Stimulated activated CD8-positive, alpha-beta memory T cell treated with anti-CD3 and anti-CD28 coated beads, Interleukin-12 subunit alpha, Interleukin-12 subunit beta, amount 100 ng/mL, for 4 hours (primary cell): ENCODE results near the gene NR6A1.

Source experiments
- DNase-seq: peaks from one replicate; pipeline ENCODE4 v3.0.0-alpha.2; 2020; ENCODE audit warnings: low read depth

Gene NR6A1

DNA sequence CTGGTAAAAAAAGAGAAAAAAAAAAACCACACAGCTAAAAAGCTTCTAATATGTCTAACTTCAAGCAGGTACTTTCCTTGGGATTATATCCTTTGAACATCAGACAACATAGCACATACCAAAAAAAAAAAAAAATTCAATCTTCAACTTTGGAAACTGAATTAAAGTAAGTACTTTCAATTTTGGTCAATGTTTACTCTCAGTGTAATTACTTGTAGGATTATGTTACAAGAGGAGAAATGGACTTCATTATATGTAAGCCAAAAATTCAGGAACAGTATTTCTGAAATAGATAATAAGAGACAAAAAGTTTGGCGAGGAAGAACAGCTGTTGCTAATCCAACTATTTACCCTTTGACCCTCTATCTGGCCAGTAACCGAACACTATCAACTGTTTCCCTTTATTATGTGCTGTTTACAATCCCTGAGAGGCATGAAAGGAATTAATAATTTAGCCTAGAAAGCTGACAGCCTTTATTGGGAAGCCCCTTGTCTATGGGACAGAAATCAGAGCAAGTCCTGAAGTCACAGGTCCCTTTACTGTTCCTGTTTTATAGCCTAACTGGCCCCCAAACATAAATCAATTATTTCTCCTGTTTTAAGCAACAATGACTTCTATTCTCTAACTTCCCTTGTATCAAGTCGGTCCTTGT is 46.6 kb downstream of the NR6A1 start:
- no peak for DNase-seq

DNA sequence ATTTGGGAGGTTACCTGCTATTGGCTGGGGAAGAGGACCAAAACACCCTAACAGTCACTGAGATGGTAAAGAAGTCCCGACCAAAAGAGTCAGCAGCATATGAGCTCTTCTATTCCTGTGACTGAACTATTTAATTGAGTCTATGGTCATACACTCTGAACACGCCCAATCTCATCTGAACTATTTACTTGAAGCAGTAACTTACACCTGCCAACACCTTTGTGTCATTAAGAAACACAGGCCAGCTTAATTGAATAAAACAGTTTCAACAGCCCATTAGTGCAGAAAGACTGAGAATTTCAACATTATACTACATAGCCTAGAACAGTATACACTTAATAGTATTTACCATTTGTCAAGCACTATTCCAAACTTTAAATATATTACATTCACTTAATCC is 47.8 kb downstream of the NR6A1 start:
- DNase-seq: no peak

DNA sequence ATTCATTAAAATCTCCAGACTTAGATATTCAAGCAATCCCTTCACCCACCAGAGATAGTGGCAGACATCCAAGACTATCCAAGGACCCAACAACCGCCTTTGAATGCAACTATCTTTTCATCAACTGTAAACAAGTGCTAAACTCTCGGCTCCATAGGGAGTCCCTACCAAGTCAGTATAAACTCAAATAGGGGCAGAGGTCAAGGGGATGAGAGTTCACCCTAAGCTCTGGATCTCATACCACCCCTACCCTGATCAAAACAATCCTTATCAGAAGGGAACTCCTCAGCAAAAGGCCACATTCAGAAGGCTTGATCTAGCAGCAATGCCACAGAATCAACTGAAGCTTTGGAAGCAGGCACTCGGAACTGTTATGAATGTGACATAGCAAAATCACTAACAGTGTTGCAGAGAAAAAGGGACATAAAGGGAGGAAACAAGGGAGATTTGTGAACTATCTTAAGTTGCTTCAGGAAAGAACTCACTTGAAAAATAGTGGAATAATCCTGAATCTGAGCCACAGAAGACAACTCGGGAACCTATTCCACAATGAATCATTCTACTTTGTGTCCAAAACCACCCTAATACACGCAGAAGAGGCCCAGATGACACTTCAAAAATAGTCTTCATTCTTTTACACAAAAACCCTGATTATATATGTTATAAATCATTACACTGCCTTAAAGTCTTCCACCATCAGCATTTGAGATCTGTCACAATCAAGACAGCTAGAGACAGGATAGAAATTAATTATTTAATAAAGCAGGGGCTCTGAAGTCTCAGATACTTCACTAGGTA is 49.8 kb downstream of the NR6A1 start:
- DNase-seq: no peak

DNA sequence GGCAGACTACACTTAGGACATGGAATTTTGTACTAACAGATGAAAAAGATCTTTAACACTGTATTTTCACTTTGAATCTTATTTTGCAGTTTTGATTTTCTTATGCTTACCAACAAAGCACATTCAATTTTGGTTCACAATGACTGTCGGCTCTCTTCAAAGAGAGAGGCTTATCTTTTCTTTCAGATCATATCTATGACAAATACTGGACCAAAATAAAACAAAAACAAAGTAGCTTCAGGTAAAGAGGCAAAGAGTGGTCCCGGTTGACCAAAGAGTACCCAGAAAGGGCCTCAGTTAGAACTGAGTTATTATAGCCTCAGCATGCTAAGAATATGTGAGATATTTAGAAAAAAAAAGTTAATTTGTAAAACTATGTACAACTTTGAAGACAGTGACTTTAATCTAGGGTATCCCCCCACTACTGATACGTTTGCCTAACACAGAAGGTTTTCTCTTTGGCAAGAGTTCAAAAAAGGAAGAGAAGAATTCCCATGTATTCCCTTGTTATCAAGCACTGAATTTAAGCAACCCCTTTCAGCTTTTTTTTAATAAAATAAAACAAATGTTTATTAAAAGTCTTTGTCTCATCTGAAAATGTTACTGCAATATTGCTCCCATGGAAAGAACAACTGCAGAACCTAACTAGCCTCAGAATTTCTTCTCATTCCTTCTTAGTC is 50.5 kb downstream of the NR6A1 start:
- no peak for DNase-seq

DNA sequence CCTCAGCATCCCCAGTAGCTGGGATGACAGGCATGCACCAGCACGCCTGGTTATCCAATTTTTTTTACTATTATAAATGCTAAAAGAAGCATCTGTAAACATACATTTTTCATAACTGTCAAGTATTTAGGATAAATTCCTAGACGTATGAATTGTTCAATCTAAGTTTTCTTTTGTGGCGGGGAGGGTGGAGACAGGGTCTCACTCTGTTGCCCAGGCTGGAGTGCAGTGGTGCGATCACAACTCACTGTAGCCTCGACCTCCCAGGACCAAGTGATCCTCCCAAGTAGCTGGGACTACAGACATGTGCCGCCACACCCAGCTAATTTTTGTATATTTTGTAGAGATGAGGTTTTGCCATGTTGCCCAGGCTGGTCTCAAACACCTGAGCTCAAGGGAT is 52.2 kb downstream of the NR6A1 start:
- DNase-seq: no peak

DNA sequence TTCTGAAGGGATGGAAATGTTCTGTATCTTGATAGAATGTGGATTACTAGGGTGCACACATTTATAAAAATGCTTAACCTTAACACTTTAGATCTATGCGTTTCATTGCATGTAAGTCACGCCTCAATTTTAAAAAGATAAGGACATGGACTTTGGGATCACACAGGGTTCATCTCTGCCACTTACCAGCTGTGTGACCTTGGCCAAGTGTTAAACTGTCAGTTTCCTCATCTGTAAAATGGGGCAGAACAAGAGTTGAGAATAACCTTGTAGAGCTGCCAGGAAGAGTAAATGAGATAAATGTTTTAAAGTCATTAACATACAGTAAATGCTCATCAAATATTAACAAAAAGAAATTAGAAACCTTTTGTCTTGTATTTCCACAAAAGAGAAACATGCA is 53.5 kb downstream of the NR6A1 start:
- DNase-seq: no peak

DNA sequence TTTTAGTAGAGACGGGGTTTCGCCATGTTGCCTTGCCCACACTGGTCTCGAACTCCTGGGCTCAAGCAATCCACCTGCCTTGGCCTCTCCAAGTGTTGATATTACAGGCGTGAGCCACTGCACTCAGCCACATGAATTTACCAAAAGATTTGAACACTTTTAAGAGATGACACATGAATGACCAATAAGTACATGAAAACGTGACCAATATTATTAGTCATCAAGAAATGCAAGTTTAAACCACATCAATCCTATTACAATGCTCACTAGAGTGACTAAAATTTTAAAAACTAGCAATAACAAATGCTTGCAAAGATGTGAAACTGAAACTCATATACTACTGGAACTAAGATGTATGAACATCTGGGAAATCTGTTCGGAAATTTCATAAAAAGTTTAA is 54.3 kb downstream of the NR6A1 start:
- DNase-seq: no peak

DNA sequence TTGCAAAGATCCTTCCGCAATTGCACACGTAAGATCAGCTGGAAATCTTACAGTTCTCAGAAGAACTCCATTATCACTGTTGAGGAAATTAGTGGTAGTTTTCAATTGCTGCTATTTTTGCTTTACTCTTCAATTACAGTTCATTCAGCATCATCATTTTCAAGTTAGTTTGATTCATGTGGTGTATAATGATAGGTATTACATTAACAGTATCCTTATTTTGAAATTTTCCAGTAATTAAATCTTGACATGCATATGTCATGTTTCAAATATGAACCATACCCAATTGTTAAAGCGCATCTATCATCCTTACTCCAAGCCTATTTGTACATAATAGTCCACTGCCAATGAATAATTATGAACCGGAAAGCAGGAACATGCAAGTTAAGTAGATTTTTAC is 60.3 kb downstream of the NR6A1 start:
- DNase-seq: no peak

DNA sequence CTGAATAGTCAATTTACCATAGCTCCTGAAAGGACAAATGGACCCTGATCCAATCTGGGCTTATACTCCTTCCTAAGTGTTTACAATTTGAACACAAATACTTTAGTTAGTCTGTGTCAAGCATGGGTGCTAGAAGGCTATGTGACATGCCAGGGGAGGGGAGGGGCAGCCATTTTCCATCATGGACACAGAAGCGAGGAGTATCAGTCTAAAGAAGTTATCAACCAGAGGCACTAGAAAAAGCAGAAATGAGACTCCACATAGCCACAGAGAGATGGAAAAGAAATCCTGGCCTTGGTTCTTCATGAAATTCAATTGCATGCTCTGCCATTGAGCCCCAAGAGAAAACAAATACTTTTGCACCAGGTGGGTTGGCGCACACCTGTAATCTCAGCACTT is 61.8 kb downstream of the NR6A1 start:
- DNase-seq: no peak

DNA sequence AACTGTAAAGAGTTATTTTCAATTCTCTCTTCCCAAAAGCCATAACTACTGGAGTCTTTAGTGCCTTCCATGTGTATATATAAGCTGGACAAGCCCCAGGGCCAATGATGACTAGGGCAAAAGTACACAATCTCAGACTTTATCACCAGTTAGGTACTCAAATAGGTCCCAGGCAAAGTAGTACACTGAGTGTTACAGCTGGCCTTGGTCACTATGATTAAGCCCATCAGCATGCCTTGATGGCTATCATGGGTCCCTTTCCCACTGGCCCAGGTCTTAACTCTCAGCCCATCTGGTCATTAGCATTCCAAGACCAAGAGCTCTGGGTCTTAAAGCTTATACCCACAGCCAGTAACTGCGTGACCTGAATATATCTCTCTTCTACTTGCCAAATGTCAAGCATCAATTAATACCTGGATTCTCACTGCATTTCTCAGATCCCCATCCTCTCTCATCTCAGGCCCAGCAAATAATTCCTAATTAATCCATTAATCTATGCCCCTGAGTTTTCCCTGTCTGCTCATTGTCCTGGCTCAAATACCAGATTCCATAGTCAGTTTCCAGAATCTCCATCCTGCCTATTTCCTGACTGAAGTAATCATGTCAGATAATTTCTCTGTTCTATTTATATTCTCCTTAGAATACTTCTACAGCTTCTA is 62.3 kb downstream of the NR6A1 start:
- no peak for DNase-seq

DNA sequence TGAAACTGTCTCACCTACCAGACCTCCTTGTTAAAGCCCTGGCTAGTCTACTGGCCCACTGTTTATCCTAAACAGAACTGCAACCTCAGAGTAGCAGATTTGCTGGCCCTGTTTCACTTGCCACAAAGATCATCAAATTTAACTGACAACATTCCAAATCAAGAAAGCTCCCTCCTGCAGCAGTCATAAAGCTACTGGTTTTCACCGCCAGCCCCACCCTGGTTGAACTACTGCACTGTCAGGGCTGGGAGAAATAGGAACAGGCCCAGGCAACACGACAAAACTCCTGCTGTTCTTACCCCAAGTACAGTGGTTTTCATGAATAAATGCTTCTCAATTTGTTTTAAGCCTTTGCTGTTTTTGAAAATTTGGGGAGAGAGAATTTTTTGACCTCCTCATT is 63.0 kb downstream of the NR6A1 start:
- no peak for DNase-seq

DNA sequence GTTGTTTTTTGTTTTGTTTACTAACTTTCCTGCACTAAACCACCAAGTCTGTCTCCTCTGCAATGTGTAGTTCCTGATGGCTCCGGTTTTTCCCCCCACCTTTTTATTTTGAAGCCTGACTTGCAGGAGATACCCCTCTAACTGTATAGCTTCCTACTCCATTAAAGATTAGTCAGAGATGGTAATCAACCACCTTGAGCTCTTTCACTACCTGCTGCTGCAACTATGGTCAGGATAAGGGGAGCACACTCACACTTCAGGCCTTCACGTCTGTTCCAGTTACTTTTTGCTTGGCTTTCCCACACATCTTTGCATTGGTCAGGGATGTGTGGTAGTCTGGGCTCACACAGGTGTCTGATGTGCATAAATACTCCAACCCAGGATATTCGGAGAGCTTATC is 63.4 kb downstream of the NR6A1 start:
- no peak for DNase-seq

DNA sequence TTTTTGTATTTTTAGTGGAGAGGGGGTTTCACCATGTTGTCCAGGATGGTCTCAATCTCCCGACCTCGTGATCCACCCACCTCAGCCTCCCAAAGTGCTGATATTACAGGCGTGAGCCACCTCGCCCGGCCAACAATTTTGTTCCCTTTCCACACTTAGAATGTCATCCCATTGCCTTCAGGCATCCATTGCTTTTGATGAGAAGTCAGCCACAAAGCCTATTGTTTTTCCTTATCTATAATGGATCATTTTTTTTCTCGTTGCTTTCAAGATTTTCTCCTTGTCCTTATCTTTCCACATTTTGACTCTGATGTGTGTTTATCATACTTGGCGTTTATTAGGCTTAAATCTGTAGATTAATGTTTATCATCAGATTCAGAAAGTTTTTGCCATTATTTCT is 64.4 kb downstream of the NR6A1 start:
- DNase-seq: no peak

DNA sequence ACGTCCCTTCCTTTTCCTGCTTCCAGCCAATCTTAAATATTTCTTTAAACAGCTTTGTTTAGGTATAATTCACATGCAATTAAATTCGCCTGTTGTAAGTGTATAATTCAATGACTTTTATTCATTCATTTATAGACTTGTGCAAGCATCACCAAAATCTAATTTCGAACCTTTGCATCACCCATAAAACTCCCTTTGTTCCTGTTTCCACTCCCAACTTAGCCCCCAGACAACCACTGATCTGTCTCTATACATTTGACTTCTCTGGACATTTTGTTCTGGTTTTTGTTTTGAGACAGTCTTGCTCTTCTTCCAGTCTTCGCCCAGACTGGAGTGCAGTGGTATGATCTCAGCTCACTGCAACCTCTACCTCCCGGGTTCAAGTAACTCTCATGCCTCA is 71.5 kb downstream of the NR6A1 start:
- no peak for DNase-seq

DNA sequence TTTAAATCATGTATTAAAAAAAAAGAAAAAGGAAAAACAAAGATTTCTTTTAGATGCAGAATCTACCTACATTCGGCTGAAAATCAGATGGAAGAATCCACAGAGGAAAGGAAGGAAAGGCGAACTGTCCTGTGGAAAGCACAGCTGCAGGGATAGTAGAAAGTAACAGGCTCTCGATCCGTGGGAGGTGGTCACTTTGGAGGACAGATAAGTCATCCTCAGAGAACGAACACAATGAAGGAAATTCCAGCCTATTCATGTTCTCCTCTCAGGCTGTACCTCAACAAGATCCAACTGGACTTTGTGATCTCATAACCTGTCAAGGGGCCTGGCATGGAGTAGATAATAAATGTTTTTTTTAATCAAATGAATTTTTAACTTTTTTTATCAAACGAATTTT is 72.8 kb downstream of the NR6A1 start:
- no peak for DNase-seq

DNA sequence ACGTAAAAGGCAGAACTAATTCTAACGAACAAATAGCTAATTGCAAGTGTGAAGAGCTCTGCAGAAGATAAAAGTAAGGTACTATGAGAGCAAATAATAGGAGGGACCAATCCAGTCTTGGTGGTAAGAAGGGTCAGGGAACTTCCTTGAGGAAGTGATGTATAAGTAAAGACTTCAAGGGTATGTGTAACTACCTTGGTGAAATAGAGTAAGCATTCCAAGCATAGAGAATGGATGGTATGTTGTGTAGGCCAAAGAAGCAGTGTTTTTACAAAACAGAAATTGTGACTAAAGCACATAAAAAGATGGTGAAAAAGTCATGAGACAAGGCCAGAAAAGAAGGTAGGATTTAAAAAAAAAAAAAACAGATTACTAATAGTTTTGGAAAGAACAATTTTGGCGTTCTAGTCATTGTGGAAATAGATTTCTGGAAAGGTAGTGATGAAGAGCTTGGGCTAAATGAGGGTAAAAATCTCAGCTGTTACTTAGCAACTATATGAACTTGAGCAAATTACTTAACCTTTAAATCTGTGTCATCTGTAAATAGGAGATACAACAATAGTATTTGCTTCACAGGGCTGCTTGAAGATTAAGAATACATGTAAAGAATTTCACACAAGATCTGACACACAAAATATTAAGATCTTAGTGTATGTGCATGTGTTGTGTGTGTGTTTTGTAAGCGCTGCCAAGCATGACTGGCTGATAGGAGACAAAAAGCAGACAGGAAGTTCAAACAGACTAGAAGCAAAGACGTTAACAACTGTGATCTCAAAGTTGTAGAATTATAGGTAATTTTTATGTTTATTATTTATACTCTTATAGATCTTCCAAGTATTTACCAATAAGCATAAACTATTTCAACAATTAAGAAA is 73.5 kb downstream of the NR6A1 start:
- no peak for DNase-seq

DNA sequence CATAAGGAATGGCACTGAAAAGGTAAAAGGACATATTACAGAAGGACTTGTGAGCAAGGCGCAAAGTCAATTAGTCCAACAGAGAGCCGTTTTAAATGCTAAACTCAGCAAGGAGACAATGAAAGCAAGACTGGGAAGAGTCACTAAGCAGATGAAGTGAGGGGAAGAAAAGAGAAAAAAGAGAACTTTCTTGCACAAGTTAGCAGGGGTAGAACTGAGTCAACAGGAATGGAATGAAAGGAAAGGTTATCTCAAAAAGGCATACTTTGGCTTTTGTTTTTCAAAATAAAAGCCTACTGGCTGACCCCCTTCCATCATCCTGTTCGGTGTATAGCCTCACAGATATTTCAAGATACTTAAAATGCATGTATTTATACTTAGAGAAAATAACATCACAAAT is 75.0 kb downstream of the NR6A1 start:
- no peak for DNase-seq

DNA sequence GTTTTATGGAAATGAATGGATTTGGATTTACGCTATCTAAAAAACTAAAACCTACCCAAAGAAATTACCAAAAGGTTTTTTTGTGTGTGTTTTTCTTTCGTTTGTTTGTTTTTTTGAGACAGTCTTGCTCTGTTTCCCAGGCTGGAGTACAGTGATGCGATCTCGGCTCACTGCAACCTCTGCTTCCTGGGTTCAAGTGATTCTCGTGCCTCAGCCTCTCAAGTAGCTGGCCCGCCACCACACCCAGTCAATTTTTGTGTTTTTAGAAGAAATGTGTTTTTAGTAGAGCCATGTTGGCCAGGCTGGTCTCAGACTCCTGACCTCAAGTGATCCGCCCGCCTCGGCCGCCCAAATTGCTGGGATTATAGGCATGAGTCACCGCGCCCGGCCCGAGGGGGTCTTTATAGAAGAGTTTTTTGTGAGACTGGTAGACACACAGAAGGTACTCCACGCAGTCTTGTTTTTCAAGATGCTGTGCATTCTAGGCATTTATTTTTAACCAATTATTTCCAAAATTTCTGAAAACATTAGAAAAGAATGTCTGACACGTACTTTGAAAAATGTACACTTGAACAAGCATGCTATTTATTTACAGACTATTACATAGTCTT is 75.7 kb downstream of the NR6A1 start:
- no peak for DNase-seq

DNA sequence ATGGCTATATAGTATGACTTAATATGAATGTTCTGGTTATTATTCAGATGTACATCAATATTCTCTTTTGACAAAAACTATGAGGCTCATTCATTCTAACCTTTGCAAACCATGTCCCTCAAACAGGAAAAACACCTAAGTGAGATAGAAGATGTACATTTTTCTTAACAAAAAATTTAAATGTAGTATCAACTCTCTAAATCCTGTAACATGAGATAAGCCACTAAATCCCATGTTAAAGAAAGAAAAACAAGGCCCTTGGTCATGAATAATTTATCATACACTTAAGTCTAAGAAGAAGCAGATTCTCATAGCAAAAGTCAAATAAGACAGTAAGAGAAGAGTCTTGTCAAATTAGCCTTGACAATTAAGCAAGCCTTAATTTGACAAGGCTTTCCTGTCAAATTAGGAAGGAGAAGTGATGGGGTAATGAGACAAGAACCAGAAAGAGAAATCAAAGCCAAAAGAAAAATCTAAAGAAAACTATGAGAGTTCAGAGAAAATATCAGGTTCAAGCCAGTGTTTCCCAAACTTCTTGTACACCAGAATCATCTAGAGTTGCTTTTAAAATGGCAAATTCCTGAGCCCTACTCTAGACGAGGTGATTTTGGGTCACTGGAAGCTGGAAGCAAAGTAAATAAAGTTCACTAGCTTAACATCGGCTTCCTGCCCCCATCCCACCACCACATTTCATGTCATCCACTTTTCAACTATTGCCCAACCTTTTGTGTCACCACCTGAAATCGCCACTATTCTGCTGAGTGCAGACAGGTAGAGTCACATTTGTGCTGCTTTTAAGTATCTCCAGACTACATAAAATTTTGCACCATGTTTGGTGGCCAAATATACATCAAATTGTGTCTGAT is 76.5 kb downstream of the NR6A1 start:
- DNase-seq: no peak

DNA sequence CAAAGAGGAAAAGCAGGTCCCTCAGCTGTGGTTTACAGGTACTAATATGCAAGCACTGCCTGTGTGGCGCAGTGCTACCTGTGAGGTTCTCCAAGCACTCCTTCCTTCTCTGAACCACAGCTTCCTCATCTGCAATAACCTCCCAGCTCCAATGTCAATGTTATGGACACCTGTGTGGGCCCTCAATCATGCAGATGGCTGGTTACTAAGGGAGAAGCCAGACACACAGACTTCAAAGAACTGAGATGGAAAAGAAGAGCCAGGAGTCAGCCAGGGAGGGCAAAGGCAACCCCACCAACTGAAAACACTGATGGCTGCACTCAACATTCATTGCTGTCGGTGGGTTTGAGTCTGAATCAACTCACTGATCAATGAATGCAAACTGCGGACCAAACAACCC is 77.7 kb downstream of the NR6A1 start:
- no peak for DNase-seq
